HG03280 (cell line): ENCODE data around the gene QPCTL.
"Not testable (repeated sequence)": the region's sequence is repeated elsewhere in the genome, so short reads cannot be mapped to it uniquely, and the experiment has no call there.

ENCODE experiments used
- ATAC-seq: cut with Tn5 transposase; IDR thresholded peaks from one replicate; pipeline ENCODE4 v1.9.1; 2021; ENCODE audit warnings: mild to moderate bottlenecking, moderate library complexity; ENCODE audit not compliant: unreplicated experiment

QPCTL gene

GRCh38 chr19:45716359-45717130 is 24.1 kb downstream of the QPCTL start:
- no peak for ATAC-seq

- peak; percentile 92 for ATAC-seq
Measured at GRCh38 chr19:45717131-45717982, 24.9 kb downstream of the QPCTL start.

GRCh38 chr19:45717983-45718650 is 25.7 kb downstream of the QPCTL start:
- ATAC-seq, result no peak

- not testable (repeated sequence) for ATAC-seq
Measured at GRCh38 chr19:45720065-45720464, 27.6 kb downstream of the QPCTL start.

- not testable (repeated sequence) for ATAC-seq
Measured at GRCh38 chr19:45728683-45729082, 36.2 kb downstream of the QPCTL start.

GRCh38 chr19:45729800-45730290 is 37.4 kb downstream of the QPCTL start:
- no peak for ATAC-seq

GRCh38 chr19:45730368-45731288 is 38.2 kb downstream of the QPCTL start, which contains the start of gene FBXO46:
Gene FBXO46 (minus strand): TSS chr19:45730896. CDS start chr19:45713495, 17,401 bp downstream.
- peak; percentile 95 for ATAC-seq

GRCh38 chr19:45733160-45733810 is 40.8 kb downstream of the QPCTL start, which contains the start of gene MEIOSIN:
Gene MEIOSIN (plus strand): TSS chr19:45733439. CDS start chr19:45735377, 1,938 bp downstream.
- no peak for ATAC-seq

- no peak for ATAC-seq
Measured at GRCh38 chr19:45739498-45740439, 47.3 kb downstream of the QPCTL start.

- no peak for ATAC-seq
Measured at GRCh38 chr19:45742969-45743368, 50.5 kb downstream of the QPCTL start.

- ATAC-seq, result no peak
Measured at GRCh38 chr19:45745606-45746005, 53.1 kb downstream of the QPCTL start.

GRCh38 chr19:45746866-45747265 is 54.4 kb downstream of the QPCTL start:
- no peak for ATAC-seq

GRCh38 chr19:45747513-45747912 is 55.0 kb downstream of the QPCTL start:
- ATAC-seq, result no peak

GRCh38 chr19:45751483-45751882 is 59.0 kb downstream of the QPCTL start:
- not testable (repeated sequence) for ATAC-seq

GRCh38 chr19:45752639-45753038 is 60.2 kb downstream of the QPCTL start:
- no peak for ATAC-seq

- ATAC-seq, result no peak
Measured at GRCh38 chr19:45753548-45753947, 61.1 kb downstream of the QPCTL start.
